ENCODE data around the gene KRT2.
"Not testable (repeated sequence)": the region's sequence is repeated elsewhere in the genome, so short reads cannot be mapped to it uniquely, and the experiment has no call there.

KRT2 gene

DNA sequence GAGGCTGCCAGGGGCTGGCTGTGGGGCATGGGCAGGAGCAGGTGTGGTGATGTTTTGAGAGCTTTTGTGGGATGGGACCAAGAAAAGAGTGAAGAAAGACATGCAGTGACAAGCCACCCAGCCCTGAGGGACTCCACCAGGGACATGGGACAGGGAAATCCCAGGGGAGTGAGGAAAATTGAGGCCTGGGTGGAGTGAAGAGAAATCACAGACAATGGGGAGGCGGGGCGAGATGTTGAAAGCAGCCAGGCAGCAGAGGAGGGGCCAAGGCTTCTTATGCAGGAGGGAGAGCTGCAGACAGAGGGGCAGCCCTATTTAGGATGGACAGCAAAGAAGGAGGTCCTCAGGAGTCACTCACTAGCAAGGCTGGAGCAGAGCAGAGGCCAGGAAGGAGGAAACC is 32.4 kb upstream of the KRT2 start:
- DNase-seq (ENCODE audit: low spot score): no peak

DNA sequence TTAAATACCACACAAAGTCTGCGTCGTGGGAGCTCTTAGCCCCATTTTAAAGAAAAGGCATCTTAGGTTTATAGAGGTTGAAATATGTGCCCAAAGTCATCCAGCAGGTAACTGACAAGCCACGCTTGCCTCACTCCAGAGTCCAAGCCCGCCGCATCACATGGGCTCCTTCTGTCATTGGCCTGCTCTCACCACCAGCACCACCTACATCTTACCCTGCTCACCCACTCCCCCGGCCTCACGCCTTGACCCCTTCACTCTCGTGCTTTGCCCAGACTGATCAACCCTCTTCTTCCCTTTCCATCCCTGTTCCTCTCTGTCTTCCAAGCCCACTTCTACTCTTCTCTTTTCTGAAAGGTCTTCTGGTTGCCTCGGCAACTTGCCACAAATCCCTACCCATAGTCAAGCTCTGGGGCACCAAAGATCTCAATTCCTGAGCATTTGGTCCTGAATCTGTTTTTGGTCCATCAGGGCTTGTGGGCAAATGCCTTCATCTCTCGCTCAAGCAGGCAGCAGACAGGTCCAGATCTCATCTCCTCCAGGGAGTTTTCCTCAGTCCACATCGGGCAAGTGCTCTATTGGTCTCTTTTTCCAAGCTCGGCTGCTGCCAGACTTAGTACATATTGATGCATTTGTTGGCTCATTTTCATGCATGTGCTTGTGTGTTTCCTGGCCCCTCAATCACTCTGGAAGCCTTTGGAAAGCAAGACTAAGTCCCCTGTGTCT is 31.7 kb upstream of the KRT2 start:
- no peak for DNase-seq (ENCODE audit: low spot score)

DNA sequence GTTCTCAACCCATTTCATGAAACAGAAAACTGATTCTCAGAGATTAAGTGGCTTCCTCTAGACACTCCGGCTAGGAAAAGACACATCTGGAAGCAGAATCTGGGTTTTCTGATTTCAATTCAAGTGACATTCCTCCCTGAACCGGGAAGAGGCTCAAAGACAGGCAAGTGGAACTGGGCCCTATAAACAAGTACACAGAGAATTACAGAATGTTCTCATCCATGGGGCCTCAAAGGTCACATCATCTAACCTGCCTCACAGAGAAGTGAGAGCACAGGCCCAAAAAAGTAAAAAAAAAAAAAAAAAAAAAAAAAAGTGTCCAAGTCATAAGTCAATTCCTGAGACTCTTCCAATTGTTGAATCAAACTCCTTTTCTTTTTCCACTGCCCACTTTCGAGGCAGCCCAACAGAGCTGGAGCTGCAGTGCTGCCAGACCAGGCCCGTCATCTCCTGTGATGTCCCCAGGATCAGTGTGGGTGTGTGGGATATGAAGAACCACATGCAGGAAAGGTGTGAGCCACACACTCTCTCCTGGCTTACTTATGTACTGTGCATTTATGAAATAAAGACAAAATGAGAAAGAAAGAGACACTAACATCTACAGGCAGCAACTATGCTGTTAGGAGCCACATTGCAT is 31.0 kb upstream of the KRT2 start:
- no peak for DNase-seq (ENCODE audit: low spot score)

GRCh38 chr12:52682381-52682660 is 30.3 kb upstream of the KRT2 start:
- no peak for DNase-seq (ENCODE audit: low spot score)

GRCh38 chr12:52681526-52682380 is 29.7 kb upstream of the KRT2 start:
- no peak for DNase-seq (ENCODE audit: low spot score)

DNA sequence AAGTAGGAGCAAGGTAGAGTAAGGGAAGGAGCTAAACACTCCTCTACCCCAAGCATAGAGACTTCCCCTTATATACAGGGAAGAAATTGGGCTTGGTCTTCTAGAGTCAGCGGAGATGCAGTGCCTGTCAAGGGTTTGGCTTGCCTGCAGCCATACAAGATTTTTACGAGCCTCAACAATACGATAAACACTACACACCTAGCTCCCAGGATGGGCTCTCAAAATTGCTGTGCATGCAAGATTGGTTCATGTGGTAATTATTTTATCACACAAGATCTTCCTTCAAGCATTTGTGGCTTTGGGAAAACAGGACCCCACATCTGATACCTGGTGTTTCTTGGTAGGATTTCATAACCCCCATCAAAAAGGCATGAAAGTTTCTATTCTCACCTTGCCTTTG is 28.4 kb upstream of the KRT2 start, which contains the start of gene KRT1:
KRT1 (minus strand) TSS at position 45 of the 400 bp plus-strand sequence. CDS start 59 bp downstream, outside the sequence.
- DNase-seq (ENCODE audit: low spot score): no peak

GRCh38 chr12:52679875-52680274 is 27.9 kb upstream of the KRT2 start:
- no peak for DNase-seq (ENCODE audit: low spot score)

DNA sequence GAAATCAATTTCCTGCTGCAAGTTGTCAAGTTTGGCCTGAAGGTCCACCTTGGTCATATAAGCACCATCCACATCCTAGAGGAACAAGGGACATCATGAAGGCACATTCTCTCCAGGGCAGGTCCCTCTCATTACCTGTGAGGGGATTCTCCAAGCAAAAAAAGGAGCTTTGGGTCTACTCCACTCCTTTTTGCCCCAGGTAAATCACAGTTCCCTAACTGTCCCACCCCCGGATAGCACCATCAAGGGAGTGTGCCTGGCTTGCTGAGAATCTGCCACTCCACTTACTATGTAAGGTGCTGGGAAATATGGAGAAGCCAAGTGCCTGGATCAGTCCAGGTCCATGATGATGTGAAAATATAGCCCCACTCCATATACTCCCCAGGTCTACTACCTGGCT is 25.7 kb upstream of the KRT2 start:
- DNase-seq (ENCODE audit: low spot score): no peak

DNA sequence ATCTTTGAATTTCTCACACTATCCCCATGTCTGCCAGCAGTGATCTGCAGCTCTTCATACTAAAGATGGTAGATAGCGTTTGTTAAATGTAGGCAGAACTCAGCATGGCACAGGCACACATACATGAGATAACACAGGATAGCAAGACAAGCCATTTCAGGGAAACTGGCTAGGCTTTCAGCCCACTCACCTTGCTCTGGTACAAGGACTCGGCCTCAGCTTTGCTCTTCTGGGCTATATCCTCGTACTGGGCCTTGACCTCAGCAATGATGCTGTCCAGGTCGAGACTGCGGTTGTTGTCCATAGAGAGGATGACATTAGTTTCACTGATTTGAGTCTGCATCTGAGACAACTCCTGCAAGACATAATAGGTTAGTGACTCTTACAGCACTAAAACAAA is 25.1 kb upstream of the KRT2 start:
- no peak for DNase-seq (ENCODE audit: low spot score)

DNA sequence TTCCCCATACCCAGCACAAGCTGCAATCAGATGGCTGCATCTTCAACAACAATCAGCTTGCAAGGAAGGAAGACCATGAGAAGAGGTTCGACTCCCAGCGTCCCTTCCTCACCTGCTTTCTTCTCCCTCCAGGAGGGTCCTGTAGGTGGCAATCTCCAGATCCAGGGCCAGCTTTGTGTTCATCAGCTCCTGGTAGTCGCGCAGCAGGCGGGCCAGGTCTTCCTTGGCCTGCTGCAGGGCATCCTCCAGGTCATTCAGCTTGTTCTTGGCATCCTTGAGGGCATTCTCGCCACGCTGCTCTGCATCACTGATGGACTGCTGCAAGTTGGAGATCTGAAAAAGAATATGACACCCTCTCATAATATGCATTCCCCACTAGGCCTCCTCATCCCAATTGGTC is 24.2 kb upstream of the KRT2 start:
- DNase-seq (ENCODE audit: low spot score): no peak

DNA sequence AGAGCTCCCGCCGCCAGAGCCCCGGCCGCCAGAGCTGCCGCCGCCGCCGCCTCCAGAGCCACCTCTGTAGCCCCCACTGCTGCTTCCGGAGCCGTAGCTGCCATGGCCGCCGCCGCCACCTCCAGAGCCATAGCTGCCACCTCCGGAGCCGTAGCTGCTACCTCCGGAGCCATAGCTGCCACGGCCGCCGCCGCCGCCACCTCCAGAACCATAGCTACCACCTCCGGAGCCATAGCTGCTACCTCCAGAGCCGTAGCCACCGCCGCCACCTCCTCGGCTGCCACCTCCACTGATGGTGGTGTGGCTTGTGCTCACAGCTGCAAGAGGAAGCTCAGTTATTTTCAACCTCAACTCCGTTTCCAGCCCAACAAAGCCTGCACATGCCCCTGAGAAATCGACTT is 23.3 kb upstream of the KRT2 start:
- DNase-seq (ENCODE audit: low spot score): no peak

- no peak for DNase-seq (ENCODE audit: low spot score)
These were observed 22.4 kb upstream of the KRT2 start for GRCh38 chr12:52674433-52674775.

DNA sequence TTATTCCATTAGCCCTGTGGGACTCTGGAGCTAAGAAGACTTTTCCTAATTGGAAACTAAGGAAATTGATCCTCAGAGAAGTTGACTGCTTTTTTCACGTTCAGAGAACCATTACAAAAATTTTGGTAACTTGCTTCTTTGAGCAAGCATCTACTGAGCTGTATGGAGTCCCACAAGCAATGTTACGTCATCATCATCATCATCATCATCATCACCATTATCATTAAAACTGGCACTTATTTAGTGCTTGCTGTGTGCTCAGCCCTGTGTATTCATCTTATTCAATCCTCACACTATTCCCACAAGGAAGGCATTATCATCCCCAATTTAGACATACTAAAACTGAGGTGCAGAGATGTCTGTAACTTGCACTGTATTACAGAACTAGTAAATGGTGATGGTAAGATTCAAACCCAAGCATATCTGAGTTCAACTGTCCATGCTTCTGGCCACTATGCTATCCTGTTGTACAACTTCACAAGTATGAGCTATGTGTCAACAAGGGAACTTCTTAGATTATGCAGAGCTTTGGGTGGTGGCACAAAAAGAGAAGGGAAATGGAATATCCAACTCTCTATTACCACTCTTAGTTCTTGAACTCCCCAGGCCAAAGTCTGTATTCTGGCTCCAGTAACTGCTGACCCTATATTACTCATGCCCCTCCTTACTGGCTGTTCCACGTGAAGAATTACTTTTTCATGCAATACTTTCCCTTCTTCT is 21.9 kb upstream of the KRT2 start:
- DNase-seq (ENCODE audit: low spot score): no peak

GRCh38 chr12:52673217-52673616 is 21.2 kb upstream of the KRT2 start:
- DNase-seq (ENCODE audit: low spot score): no peak

DNA sequence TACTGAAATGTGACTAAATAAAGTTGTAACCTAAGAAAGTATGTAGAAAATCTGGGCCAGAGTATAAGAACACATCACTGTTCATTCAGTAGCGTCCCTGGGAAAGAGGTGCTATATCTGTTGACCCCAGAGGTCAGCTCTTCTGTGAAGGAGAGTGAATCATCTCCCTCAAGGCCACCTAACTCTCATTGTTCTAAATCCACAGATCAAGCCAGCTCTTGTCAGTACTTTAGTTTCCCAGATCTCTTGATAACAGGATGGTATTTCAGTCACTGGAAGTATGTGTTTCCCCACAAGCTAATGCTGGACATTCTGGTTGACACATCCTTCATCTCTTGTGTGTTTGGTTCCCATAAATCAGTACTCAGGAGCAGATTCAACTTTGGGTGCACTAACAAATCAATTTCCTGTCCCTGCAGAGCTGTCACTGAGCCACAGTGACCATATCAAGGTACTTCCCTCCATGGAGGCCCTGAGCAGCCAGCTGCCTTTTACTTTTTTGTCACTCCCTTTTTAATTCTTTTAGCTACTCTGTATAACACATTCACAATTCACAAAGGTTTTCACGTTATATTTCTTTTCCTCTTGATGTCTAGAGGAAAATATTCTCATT is 20.4 kb upstream of the KRT2 start:
- no peak for DNase-seq (ENCODE audit: low spot score)

DNA sequence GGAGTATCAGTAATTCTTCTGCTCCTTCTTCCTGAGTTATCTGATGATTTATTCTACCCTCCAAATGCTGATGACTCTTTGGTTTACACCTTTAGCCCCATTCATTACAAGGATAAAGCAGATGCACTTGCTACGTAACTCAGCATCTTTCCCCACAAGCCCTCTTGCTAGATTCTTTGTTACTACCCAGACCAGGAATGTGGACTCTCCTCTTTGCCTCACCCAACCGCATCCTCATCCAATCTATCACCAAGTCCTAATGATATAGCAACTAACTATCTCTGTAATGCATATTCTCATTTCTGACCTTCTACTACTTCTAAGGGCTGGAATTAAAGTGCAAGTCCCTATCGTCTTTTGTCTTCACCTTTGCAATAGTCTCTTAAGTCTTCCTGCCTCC is 18.9 kb upstream of the KRT2 start:
- no peak for DNase-seq (ENCODE audit: low spot score)

DNA sequence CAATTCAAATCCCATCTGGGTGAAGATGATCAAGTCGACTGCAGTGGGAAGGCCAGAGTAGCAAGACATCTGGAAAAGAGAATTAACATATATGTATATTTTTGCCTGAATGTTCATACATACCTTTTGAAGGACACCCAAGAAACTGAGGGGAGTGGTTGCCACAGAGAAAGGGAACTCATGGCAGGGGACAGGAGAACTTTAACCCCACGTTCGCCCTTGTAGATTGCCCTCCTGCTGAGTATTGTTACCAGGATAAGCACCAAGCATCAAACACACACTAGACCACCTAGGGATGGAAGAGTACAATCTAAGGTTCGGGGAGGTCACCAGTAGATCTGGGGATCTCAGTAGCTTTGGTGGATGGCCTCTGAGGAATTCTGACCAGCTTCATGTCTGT is 18.5 kb upstream of the KRT2 start:
- no peak for DNase-seq (ENCODE audit: low spot score)

DNA sequence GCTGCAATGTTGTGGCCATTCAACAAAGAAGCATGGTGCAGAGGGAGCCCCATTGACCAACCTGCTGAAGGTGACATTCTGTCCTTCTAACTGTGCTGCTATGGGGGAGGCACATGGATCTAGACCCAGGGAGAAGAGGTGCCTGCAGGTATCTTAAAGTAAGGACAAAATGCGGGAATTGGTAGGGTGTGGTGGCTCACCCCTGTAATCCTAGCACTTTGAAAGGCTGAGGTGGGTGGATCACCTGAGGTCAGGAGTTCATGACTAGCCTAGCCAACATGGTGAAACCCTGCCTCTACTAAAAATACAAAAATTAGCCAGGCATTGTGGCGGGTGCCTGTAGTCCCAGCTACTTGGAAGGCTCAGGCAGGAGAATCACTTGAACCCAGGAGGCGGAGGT is 17.9 kb upstream of the KRT2 start:
- not testable (repeated sequence) for DNase-seq (ENCODE audit: low spot score)

DNA sequence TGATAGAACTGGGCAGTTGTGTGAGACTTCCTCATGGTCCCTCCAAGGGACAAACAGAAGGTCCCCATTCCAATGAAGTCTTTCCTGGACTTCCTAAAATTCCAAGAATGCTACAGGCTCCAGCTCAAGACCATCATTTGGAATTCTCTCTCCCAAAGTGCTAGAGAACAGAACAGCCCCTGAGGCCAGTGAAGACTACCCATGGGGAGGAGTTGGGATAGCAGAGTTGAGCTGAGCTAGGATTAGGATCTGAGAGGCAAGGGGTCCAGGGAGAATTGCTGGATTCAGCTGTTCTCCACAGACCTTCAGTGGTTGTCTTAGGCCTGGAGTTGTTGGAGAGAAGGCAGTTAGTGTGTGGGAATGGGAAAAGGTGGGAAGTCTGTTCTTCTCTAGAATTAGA is 17.4 kb upstream of the KRT2 start:
- DNase-seq (ENCODE audit: low spot score): no peak

DNA sequence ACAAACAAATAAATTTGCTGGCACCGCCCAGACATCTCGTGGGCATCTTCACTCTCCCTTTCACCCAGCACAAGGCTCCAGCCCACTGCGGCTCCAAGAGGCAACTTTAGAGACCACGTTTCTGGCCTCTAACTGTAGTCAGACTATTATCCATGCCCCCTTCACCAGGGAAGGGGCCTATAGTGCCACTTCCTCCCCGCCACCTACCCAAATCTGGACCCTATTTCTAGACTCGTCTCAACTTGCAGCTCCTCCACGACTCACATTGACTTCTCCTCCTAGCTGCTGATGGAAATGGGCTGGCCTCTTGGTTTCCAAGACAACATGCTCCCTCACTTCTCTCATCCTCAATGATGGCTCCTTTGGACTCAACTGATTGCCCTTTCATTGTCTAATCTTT is 15.9 kb upstream of the KRT2 start:
- no peak for DNase-seq (ENCODE audit: low spot score)

- DNase-seq (ENCODE audit: low spot score): peak; percentile 28
These were observed 15.5 kb upstream of the KRT2 start for GRCh38 chr12:52667509-52667908.

GRCh38 chr12:52666471-52666870 is 14.5 kb upstream of the KRT2 start:
- no peak for DNase-seq (ENCODE audit: low spot score)
